DND-41 (cell line): ENCODE results near the gene SCN8A.

Experiments used
- ATAC-seq: fragments of 200-7000 bp; cut with Tn5 transposase; 3 replicates; pipeline ENCODE4 v1.9.1; 2021; ENCODE audit warnings: low read depth; ENCODE audit not compliant: insufficient read depth
- DNase-seq: peaks from one replicate; pipeline ENCODE4 v3.0.0-alpha.2; 2020
- H2AFZ ChIP-seq: 2 replicates; pipeline ENCODE4 v1.6.0; 2012; ENCODE audit warnings: low read depth, low read length
- H3K27ac ChIP-seq: 2 replicates; pipeline ENCODE4 v1.5.1; 2012; ENCODE audit warnings: low read length, inconsistent platforms
- H3K27me3 ChIP-seq: fragments of 200-600 bp; sonication (generic); 2 replicates; pipeline ENCODE4 v1.6.0; 2012; ENCODE audit warnings: low read length, mild to moderate bottlenecking, inconsistent platforms; ENCODE audit not compliant: insufficient read depth, poor library complexity
- H3K36me3 ChIP-seq: 2 replicates; pipeline ENCODE4 v1.5.1; 2012; ENCODE audit warnings: low read length, inconsistent platforms; ENCODE audit not compliant: insufficient read depth
- H3K4me1 ChIP-seq: 2 replicates; pipeline ENCODE4 v1.5.1; 2012; ENCODE audit warnings: mild to moderate bottlenecking, low read length; ENCODE audit not compliant: insufficient read depth
- H3K4me2 ChIP-seq: 2 replicates; pipeline ENCODE4 v1.6.0; 2012; ENCODE audit warnings: mild to moderate bottlenecking, moderate library complexity, low read length, inconsistent platforms; ENCODE audit not compliant: insufficient read depth
- H3K4me3 ChIP-seq, 2 experiments: fragments of 200-600 bp in 1 of 2; shearing (Covaris generic) in 1 of 2; 2 replicates each; pipeline ENCODE4 v1.5.1; 2012 to 2016; ENCODE audit warnings: inconsistent platforms in 2 of 2, low read length in 2 of 2, mild to moderate bottlenecking in 2 of 2, low read depth in 1 of 2, moderate library complexity in 1 of 2
- H3K79me2 ChIP-seq: 2 replicates; pipeline ENCODE4 v1.6.0; 2012; ENCODE audit warnings: low read length, inconsistent platforms; ENCODE audit not compliant: insufficient read depth
- H3K9ac ChIP-seq: 2 replicates; pipeline ENCODE4 v1.6.0; 2012; ENCODE audit warnings: low read depth, mild to moderate bottlenecking, inconsistent platforms, low read length, moderate library complexity
- H3K9me3 ChIP-seq: 2 replicates; pipeline ENCODE4 v1.5.1; 2012; ENCODE audit warnings: low read length, moderate library complexity, mild to moderate bottlenecking, inconsistent platforms; ENCODE audit not compliant: insufficient read depth, severe bottlenecking
- H4K20me1 ChIP-seq: 2 replicates; pipeline ENCODE4 v1.6.0; 2012; ENCODE audit warnings: low read length; ENCODE audit not compliant: insufficient read depth
- EZH2 ChIP-seq: IDR thresholded peaks from 3 replicates; pipeline ENCODE4 v1.6.1; 2012; ENCODE audit warnings: borderline replicate concordance, low read depth, mild to moderate bottlenecking, moderate library complexity, low read length, inconsistent platforms; ENCODE audit not compliant: severe bottlenecking
- TF ChIP-seq, protein P1 (sequence below): IDR thresholded peaks from 2 replicates; pipeline ENCODE4 v1.5.1; 2012; ENCODE audit warnings: borderline replicate concordance, low read length, moderate library complexity, mild to moderate bottlenecking; ENCODE audit not compliant: poor library complexity, severe bottlenecking; ENCODE audit errors: extremely low read depth

Gene SCN8A

DNA sequence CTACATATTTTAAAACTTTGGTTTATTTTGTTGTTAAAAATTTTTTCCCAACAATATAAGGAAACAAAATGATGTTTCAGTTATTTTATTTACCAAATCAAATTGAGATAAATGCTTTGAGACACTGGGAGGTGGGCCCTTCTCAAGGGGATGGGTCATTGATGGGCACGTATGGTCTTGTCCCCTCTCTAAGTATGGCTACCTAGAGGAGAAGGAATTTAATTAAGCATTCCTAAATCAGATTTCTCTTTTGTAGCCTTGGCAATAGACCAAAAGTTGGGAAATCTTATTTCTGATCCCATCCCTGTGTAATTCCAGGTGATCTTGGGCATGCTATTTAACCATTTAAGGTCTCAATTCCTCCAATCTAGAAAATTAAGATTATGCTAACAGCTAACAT is 79.0 kb downstream of the SCN8A start:
- H3K79me2 ChIP-seq: no peaks in the 10 kb centered on the region
- no peak overlapping the region for H2AFZ ChIP-seq
- H3K27me3 ChIP-seq: no peaks in the 10 kb centered on the region
- H3K9ac ChIP-seq: no peak overlapping the region
- ATAC-seq (no peak), DNase-seq (no peak)
- no peaks in the 10 kb centered on the region for H4K20me1 ChIP-seq
- no peak overlapping the region for H3K27ac ChIP-seq
- no peaks in the 10 kb centered on the region for H3K36me3 ChIP-seq
- no peak overlapping the region for H3K4me2 ChIP-seq
- H3K9me3 ChIP-seq: no peaks in the 10 kb centered on the region
- H3K4me1 ChIP-seq: peaks cover 16% of the 10 kb centered on the region
- TF ChIP-seq EZH2: no peak
- TF ChIP-seq, protein P1, sequence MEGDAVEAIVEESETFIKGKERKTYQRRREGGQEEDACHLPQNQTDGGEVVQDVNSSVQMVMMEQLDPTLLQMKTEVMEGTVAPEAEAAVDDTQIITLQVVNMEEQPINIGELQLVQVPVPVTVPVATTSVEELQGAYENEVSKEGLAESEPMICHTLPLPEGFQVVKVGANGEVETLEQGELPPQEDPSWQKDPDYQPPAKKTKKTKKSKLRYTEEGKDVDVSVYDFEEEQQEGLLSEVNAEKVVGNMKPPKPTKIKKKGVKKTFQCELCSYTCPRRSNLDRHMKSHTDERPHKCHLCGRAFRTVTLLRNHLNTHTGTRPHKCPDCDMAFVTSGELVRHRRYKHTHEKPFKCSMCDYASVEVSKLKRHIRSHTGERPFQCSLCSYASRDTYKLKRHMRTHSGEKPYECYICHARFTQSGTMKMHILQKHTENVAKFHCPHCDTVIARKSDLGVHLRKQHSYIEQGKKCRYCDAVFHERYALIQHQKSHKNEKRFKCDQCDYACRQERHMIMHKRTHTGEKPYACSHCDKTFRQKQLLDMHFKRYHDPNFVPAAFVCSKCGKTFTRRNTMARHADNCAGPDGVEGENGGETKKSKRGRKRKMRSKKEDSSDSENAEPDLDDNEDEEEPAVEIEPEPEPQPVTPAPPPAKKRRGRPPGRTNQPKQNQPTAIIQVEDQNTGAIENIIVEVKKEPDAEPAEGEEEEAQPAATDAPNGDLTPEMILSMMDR: no peak
- no peak overlapping the region for H3K4me3 ChIP-seq

DNA sequence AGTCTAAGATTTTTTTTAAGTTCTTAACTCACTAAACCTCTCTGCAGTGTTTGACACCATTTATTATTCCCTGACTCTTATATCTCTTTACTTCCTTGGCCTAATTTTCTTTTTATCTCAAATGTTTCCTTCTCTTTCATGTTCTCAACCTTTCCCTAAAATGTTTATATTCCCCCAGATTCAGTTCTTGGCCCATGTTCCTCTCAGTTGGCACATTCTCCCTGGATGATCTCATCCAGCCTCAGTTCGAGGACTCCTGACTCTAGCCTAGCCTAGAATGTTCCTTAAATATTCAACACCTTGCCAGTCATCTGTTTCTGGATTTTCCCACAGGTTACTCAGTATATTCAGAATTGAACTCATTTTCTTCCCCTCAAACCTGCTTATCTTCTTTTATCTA is 81.3 kb downstream of the SCN8A start:
- H3K36me3 ChIP-seq: no peaks in the 10 kb centered on the region
- H3K4me3 ChIP-seq: no peak overlapping the region
- TF ChIP-seq, protein P1: no peak
- no peak for TF ChIP-seq EZH2
- no peak overlapping the region for H2AFZ ChIP-seq
- no peak overlapping the region for H3K4me2 ChIP-seq
- H3K9ac ChIP-seq: no peak overlapping the region
- no peaks in the 10 kb centered on the region for H3K9me3 ChIP-seq
- no peak overlapping the region for H3K27ac ChIP-seq
- no peaks in the 10 kb centered on the region for H3K79me2 ChIP-seq
- no peaks in the 10 kb centered on the region for H3K27me3 ChIP-seq
- no peaks in the 10 kb centered on the region for H4K20me1 ChIP-seq
- ATAC-seq (no peak), DNase-seq (no peak)
- H3K4me1 ChIP-seq: peaks cover 19% of the 10 kb centered on the region

DNA sequence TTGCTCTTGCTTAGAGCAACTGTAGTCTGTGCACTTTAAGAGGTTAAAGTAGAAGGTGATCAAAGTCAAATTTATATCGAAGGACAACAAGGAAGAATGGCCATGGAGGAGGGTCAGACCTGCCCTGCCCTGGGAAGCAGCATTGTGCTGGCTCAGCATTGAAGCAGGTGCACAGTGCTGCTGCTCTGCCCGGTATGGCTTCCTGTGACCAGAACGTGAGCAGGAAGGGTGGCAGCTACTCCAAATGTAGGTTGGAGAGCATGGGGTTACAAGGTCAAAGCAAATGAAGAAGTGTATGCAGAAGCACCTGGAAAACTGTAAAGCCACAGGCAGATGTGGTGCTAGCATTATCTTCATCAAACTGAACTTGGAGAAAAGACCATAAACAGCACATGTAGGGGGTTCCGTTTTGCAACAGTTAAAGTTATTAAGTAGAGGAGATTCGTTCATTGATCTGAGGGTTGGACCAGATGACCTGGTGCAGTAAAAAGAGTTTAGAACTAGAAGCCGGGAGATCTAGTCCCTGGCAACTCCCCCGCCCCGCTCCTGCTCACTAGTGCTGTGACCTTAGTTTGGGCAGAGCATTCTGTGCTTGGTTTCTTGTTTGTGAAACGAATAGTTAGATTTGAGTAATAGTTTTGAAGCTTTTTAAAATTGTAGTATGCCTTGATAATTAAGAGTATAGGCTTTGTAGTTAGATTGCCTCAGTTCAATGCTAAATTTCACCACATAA is 84.2 kb downstream of the SCN8A start:
- Histone ChIP-seq H3K36me3 (no peaks in the 10 kb centered on the region), H3K27me3 (no peaks in the 10 kb centered on the region), H3K27ac (no peak overlapping the region), H3K9me3 (no peaks in the 10 kb centered on the region), H4K20me1 (no peaks in the 10 kb centered on the region), H2AFZ (no peak overlapping the region), H3K9ac (no peak overlapping the region), H3K4me1 (peaks cover 4% of the 10 kb centered on the region; the same call in 1 of the 2 replicates), H3K79me2 (no peaks in the 10 kb centered on the region), H3K4me2 (no peak overlapping the region), H3K4me3 (no peak overlapping the region)
- ATAC-seq (peak; percentile 66; the same call in 2 of the 3 replicates), DNase-seq (peak; percentile 13)
- TF ChIP-seq, protein P1: no peak
- no peak for TF ChIP-seq EZH2
